Smooth muscle cell (in vitro differentiated cells): ENCODE results near the gene CBFA2T2. TPM values are rescaled to one million over a fixed set of nuclear protein-coding genes. Genes with fewer than 3 reads are reported as not detected.
"Not testable (repeated sequence)": the region's sequence is repeated elsewhere in the genome, so short reads cannot be mapped to it uniquely, and the experiment has no call there.

Experiments
- DNase-seq: peaks from one replicate; lab custom pipeline; 2025; ENCODE audit not compliant: unreplicated experiment; lab: John Stamatoyannopoulos, UW
- H2AFZ ChIP-seq: fragments of 200-600 bp; sonication (generic); 2 replicates; pipeline ENCODE4 v1.6.0; 2016; ENCODE audit warnings: antibody characterized with exemption, low read depth, mild to moderate bottlenecking
- H3F3A ChIP-seq: fragments of 200-600 bp; sonication (generic); 2 replicates; pipeline ENCODE4 v1.6.0; 2017; ENCODE audit warnings: antibody characterized with exemption, low read depth
- H3K27ac ChIP-seq: fragments of 200-600 bp; sonication (generic); 2 replicates; pipeline ENCODE4 v1.5.1; 2016; ENCODE audit warnings: low read depth, mild to moderate bottlenecking
- H3K27me3 ChIP-seq: fragments of 200-600 bp; sonication (generic); 2 replicates; pipeline ENCODE4 v1.6.1; 2016; ENCODE audit warnings: low read depth, mild to moderate bottlenecking
- H3K36me3 ChIP-seq: fragments of 200-600 bp; sonication (generic); 2 replicates; pipeline ENCODE4 v1.5.1; 2016; ENCODE audit warnings: low read depth
- H3K4me1 ChIP-seq: fragments of 200-600 bp; sonication (generic); 2 replicates; pipeline ENCODE4 v1.5.1; 2016; ENCODE audit warnings: low read depth
- H3K4me2 ChIP-seq: fragments of 200-600 bp; sonication (generic); 2 replicates; pipeline ENCODE4 v1.6.0; 2016; ENCODE audit warnings: mild to moderate bottlenecking
- H3K4me3 ChIP-seq: fragments of 200-600 bp; sonication (generic); 2 replicates; pipeline ENCODE4 v1.5.1; 2016; ENCODE audit warnings: mild to moderate bottlenecking
- H3K79me2 ChIP-seq: fragments of 200-600 bp; sonication (generic); 2 replicates; pipeline ENCODE4 v1.6.0; 2016; ENCODE audit warnings: low read depth, mild to moderate bottlenecking
- H3K9ac ChIP-seq: fragments of 200-600 bp; sonication (generic); 2 replicates; pipeline ENCODE4 v1.6.0; 2016; ENCODE audit warnings: low read depth
- H3K9me3 ChIP-seq: fragments of 200-600 bp; sonication (generic); replicated peaks from 2 replicates; pipeline ENCODE4 v1.5.1; 2016; ENCODE audit warnings: low read depth
- H4K20me1 ChIP-seq: fragments of 200-600 bp; sonication (generic); 2 replicates; pipeline ENCODE4 v1.6.0; 2016; ENCODE audit warnings: low read depth
- CTCF ChIP-seq: fragments of 200-600 bp; sonication (generic); IDR thresholded peaks from 2 replicates; pipeline ENCODE4 v1.5.1; 2017; ENCODE audit warnings: borderline replicate concordance, mild to moderate bottlenecking, antibody characterized with exemption; ENCODE audit not compliant: insufficient read depth, poor library complexity, severe bottlenecking
- WGBS: methylation state at CpG from one replicate; pipeline ENCODE4 v1.1.7; 2016; ENCODE audit warnings: low lambda C conversion rate; 5-methylcytosine and 5-hydroxymethylcytosine counted together
- polyA plus RNA-seq: library from polyadenylated mRNA; unstranded; fragments of >200 nt; fragmentation: Nextera tagmentation; extraction: Ambion mirVana; gene quantifications from 2 replicates; pipeline ENCODE4 v1.2.1, GENCODE V29; 2016
- total RNA-seq: library from RNA; depleted of rRNA; stranded (reverse); fragments of >200 nt; gene quantifications from 2 replicates; pipeline ENCODE4 v1.2.3, GENCODE V29; 2014

CBFA2T2 gene
- total and polyA plus RNA-seq, 2 experiments from 2014 or later: 18.2 to 41.6 TPM

GRCh38 chr20:33456916-33457642, 32.8 kb upstream of the CBFA2T2 start:
- TF ChIP-seq CTCF: peak; percentile 100
- not testable (repeated sequence) for H3K4me2 ChIP-seq, H3K27ac ChIP-seq, H4K20me1 ChIP-seq, H3K79me2 ChIP-seq, H3K4me1 ChIP-seq, H3K9ac ChIP-seq, H3K36me3 ChIP-seq, H3K4me3 ChIP-seq, H3K9me3 ChIP-seq, H3K27me3 ChIP-seq, H2AFZ ChIP-seq, H3F3A ChIP-seq
- DNase-seq: peak; percentile 54
- 20% methylated on average over 5 of the region's 6 CpGs for WGBS

- DNase-seq: no peak
- Histone ChIP-seq H3K9ac (no peak overlapping the region), H3K4me2 (no peak overlapping the region), H3K79me2 (no peaks in the 10 kb centered on the region), H3K4me3 (no peak overlapping the region), H2AFZ (no peak overlapping the region), H3K27ac (no peak overlapping the region), H3K4me1 (no peaks in the 10 kb centered on the region), H3K9me3 (no peaks in the 10 kb centered on the region), H3F3A (no peaks in the 10 kb centered on the region), H3K36me3 (no peaks in the 10 kb centered on the region), H3K27me3 (no peaks in the 10 kb centered on the region), H4K20me1 (no peaks in the 10 kb centered on the region)
- 91% methylated on average over 7 of the region's 7 CpGs for WGBS
- no peak for TF ChIP-seq CTCF
These were observed 30.3 kb upstream of the CBFA2T2 start for GRCh38 chr20:33459599-33459998.

- Histone ChIP-seq H3K4me3 (no peak overlapping the region), H3K36me3 (no peaks in the 10 kb centered on the region), H2AFZ (no peak overlapping the region), H3F3A (no peaks in the 10 kb centered on the region), H3K9me3 (no peaks in the 10 kb centered on the region), H3K27me3 (no peaks in the 10 kb centered on the region), H3K4me2 (no peak overlapping the region), H4K20me1 (no peaks in the 10 kb centered on the region), H3K4me1 (no peaks in the 10 kb centered on the region), H3K79me2 (no peaks in the 10 kb centered on the region), H3K27ac (no peak overlapping the region), H3K9ac (no peak overlapping the region)
- DNase-seq: no peak
- TF ChIP-seq CTCF: no peak
- WGBS: 82% methylated on average over 5 of the region's 5 CpGs
These were observed 29.2 kb upstream of the CBFA2T2 start for GRCh38 chr20:33460711-33461110.
